ENCODE measurements around the gene SEMA5A. TPM values are rescaled to one million over a fixed set of nuclear protein-coding genes. Genes with fewer than 3 reads are reported as not detected.

Gene SEMA5A
- total RNA-seq, 2 donors from 2014 or later: 13.3 to 17.6 TPM

- TF ChIP-seq CTCF (IDR thresholded peaks at IDR 0.05): no peak
- Histone ChIP-seq H3K4me1 (ENCODE audit: control insufficient read depth in 1 of 2, low read depth in 2 of 2) (peaks cover 0 to 4% of the 10 kb centered on the region in 2 donors), H3K27me3 (replicated peaks; ENCODE audit: insufficient read depth) (no peaks in the 10 kb centered on the region)
Observed at GRCh38 chr5:9194509-9194908, 351.4 kb downstream of the SEMA5A start.

GRCh38 chr5:9192266-9192665 lies 353.6 kb downstream of the SEMA5A start:
- TF ChIP-seq CTCF (IDR thresholded peaks at IDR 0.05): no peak
- ATAC-seq (ENCODE audit: insufficient number of reproducible peaks, low FRiP score, low read depth) (no peak), DNase-seq (ENCODE audit: low spot score) (no peak)
- H3K36me3 ChIP-seq: no peaks in the 10 kb centered on the region
- peaks cover 0 to 4% of the 10 kb centered on the region in 2 donors for H3K4me1 ChIP-seq (ENCODE audit: control insufficient read depth in 1 of 2, low read depth in 2 of 2)
- no peak overlapping the region for H3K4me3 ChIP-seq
- H3K9me3 ChIP-seq: no peaks in the 10 kb centered on the region
- no peaks in the 10 kb centered on the region for H3K27me3 ChIP-seq (replicated peaks; ENCODE audit: insufficient read depth)
- H3K27ac ChIP-seq: no peak overlapping the region

More at GRCh38 chr5:9194509-9194908, 351.4 kb downstream of the SEMA5A start:
- Histone ChIP-seq H3K36me3 (no peaks in the 10 kb centered on the region), H3K27ac (no peak overlapping the region), H3K4me3 (no peak overlapping the region), H3K9me3 (no peaks in the 10 kb centered on the region)
- DNase-seq (ENCODE audit: low spot score) (no peak), ATAC-seq (ENCODE audit: insufficient number of reproducible peaks, low FRiP score, low read depth) (no peak)

DNA sequence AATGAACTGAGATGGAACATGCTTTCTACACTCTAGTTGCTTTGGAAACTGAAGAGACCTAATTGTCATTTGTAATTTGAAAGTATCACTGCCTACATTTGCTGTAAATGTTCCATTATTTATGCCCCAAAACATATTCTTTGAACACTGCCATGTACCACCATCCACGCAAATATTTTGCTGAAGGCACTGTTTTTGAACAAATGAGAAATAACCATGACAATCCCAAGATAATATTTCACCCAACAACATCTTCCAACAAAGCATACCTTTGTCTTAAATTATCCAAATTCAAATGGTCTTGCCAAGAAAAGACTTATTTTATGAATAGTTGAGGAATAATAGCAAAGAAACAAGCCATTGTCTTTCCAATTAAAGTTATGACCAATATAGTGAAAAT lies 356.2 kb downstream of the SEMA5A start:
- H3K4me1 ChIP-seq (ENCODE audit: control insufficient read depth in 1 of 2, low read depth in 2 of 2): peaks cover 0 to 2% of the 10 kb centered on the region in 2 donors
- H3K4me3 ChIP-seq: no peak overlapping the region
- no peak for DNase-seq (ENCODE audit: low spot score)
- TF ChIP-seq CTCF (IDR thresholded peaks at IDR 0.05): no peak
- no peaks in the 10 kb centered on the region for H3K36me3 ChIP-seq
- ATAC-seq (ENCODE audit: insufficient number of reproducible peaks, low FRiP score, low read depth): no peak
- H3K27ac ChIP-seq: no peak overlapping the region
- H3K9me3 ChIP-seq: no peaks in the 10 kb centered on the region
- H3K27me3 ChIP-seq (replicated peaks; ENCODE audit: insufficient read depth): no peaks in the 10 kb centered on the region

DNA sequence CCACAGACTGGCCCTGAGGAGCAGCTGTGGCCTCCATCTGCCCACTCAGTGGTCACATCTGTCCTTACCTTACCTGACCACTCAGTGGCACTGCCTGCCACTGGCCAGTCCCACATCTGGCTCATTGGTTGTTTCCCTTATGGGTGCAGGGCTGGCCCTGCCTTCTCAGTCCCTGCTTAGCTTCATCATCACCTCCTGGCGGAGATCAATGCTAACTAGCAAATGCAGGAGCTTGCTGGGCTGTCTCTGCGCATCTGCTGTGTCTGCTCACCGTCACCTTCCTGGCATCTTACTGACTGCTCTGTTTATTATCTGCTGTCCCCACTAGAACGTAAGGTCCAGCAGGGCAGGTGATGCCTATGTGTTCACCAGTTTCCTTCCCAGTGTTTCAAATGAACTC lies 356.9 kb downstream of the SEMA5A start:
- Histone ChIP-seq H3K4me3 (no peak overlapping the region), H3K27ac (no peak overlapping the region), H3K4me1 (ENCODE audit: control insufficient read depth in 1 of 2, low read depth in 2 of 2) (no peaks in the 10 kb centered on the region), H3K27me3 (replicated peaks; ENCODE audit: insufficient read depth) (no peaks in the 10 kb centered on the region), H3K9me3 (no peaks in the 10 kb centered on the region), H3K36me3 (no peaks in the 10 kb centered on the region)
- ATAC-seq (ENCODE audit: insufficient number of reproducible peaks, low FRiP score, low read depth) (no peak), DNase-seq (ENCODE audit: low spot score) (no peak)
- no peak for TF ChIP-seq CTCF (IDR thresholded peaks at IDR 0.05)

- Histone ChIP-seq H3K27me3 (replicated peaks; ENCODE audit: insufficient read depth) (no peaks in the 10 kb centered on the region), H3K4me3 (no peak overlapping the region), H3K36me3 (no peaks in the 10 kb centered on the region), H3K9me3 (no peaks in the 10 kb centered on the region), H3K4me1 (ENCODE audit: control insufficient read depth in 1 of 2, low read depth in 2 of 2) (no peaks in the 10 kb centered on the region), H3K27ac (no peak overlapping the region)
- ATAC-seq (ENCODE audit: insufficient number of reproducible peaks, low FRiP score, low read depth) (no peak), DNase-seq (ENCODE audit: low spot score) (no peak)
- TF ChIP-seq CTCF (IDR thresholded peaks at IDR 0.05): no peak
Observed at GRCh38 chr5:9188131-9188530, 357.7 kb downstream of the SEMA5A start.
